DOHH2 (cell line): ENCODE results near the gene TSHZ3.

ENCODE experiments used
- H3F3A ChIP-seq: fragments of 200-600 bp; sonication (generic), shearing (Covaris generic); 2 replicates; pipeline ENCODE4 v1.6.0; 2016; ENCODE audit warnings: antibody characterized with exemption, mild to moderate bottlenecking; ENCODE audit not compliant: control insufficient read depth, insufficient read depth
- H3K27ac ChIP-seq: fragments of 200-600 bp; sonication (generic); 2 replicates; pipeline ENCODE4 v1.5.1; 2014; ENCODE audit warnings: low read depth, mild to moderate bottlenecking, low read length, moderate library complexity
- H3K27me3 ChIP-seq: fragments of 200-600 bp; sonication (generic); 2 replicates; pipeline ENCODE4 v1.6.1; 2014; ENCODE audit warnings: mild to moderate bottlenecking, low read length, mixed read lengths; ENCODE audit not compliant: control insufficient read depth
- H3K36me3 ChIP-seq: fragments of 200-600 bp; sonication (generic); 2 replicates; pipeline ENCODE4 v1.6.1; 2014; ENCODE audit warnings: mild to moderate bottlenecking, low read length, moderate library complexity, mixed read lengths; ENCODE audit not compliant: control insufficient read depth
- H3K4me1 ChIP-seq: fragments of 200-600 bp; sonication (generic); 2 replicates; pipeline ENCODE4 v1.6.1; 2014; ENCODE audit warnings: mild to moderate bottlenecking, low read length, mixed read lengths; ENCODE audit not compliant: control insufficient read depth
- H3K4me2 ChIP-seq: fragments of 200-600 bp; sonication (generic); 2 replicates; pipeline ENCODE4 v1.6.0; 2014; ENCODE audit warnings: mild to moderate bottlenecking, low read length, moderate library complexity
- H3K4me3 ChIP-seq: fragments of 200-600 bp; sonication (generic); 2 replicates; pipeline ENCODE4 v1.5.1; 2014; ENCODE audit warnings: mild to moderate bottlenecking, low read length, mixed read lengths
- H3K79me2 ChIP-seq: fragments of 200-600 bp; sonication (generic); 2 replicates; pipeline ENCODE4 v1.6.1; 2014; ENCODE audit warnings: mild to moderate bottlenecking, low read length, mixed read lengths; ENCODE audit not compliant: control insufficient read depth
- H3K9me2 ChIP-seq: fragments of 200-600 bp; sonication (generic); replicated peaks from 2 replicates; pipeline ENCODE4 v1.6.1; 2014; ENCODE audit warnings: mild to moderate bottlenecking, low read length, mixed read lengths; ENCODE audit not compliant: control insufficient read depth
- H3K9me3 ChIP-seq: fragments of 200-600 bp; sonication (generic); 2 replicates; pipeline ENCODE4 v1.6.1; 2014; ENCODE audit warnings: antibody characterized with exemption, low read length, mixed read lengths; ENCODE audit not compliant: control insufficient read depth, insufficient read depth
- H4K20me1 ChIP-seq: fragments of 200-600 bp; sonication (generic); 2 replicates; pipeline ENCODE4 v1.6.0; 2014; ENCODE audit warnings: low read depth, mild to moderate bottlenecking, antibody characterized with exemption, low read length, moderate library complexity; ENCODE audit not compliant: control insufficient read depth, insufficient read depth
- EZH2phosphoT487 ChIP-seq: fragments of 200-600 bp; sonication (generic); IDR thresholded peaks from 2 replicates; pipeline ENCODE4 v1.6.1; 2017; ENCODE audit warnings: borderline replicate concordance, mild to moderate bottlenecking, antibody characterized with exemption, low read length, moderate library complexity, mixed read lengths
- TF ChIP-seq, protein P1 (sequence below): fragments of 200-600 bp; sonication (generic); IDR thresholded peaks from one replicate; pipeline ENCODE4 v1.5.1; 2014; ENCODE audit warnings: antibody characterized with exemption, mild to moderate bottlenecking, low read depth, low read length; ENCODE audit not compliant: poor library complexity, severe bottlenecking

TSHZ3 gene

DNA sequence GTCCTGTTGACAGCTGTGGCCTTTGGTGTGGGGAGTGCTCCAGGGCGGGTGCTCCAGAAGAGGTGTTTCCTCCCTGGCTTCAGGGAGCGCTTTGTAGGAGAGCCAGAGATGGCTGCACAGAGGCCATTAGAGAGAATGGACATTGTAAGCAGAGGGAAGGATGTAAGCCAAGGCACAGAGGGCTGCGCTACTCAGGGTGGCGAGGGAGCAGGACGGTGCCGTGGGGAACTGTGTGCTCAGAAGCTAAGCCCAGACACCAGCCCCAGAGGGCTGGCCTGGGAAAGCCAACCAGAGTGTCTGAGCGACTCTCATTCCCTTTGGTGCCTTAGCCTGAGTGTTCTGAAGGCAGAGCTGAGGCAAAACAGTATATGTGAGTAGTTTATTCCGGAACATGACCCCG lies 92.2 kb downstream of the TSHZ3 start:
- H3K27me3 ChIP-seq: no peaks in the 10 kb centered on the region
- H3K27ac ChIP-seq: no peak overlapping the region
- H3K36me3 ChIP-seq: no peaks in the 10 kb centered on the region
- TF ChIP-seq, protein P1, sequence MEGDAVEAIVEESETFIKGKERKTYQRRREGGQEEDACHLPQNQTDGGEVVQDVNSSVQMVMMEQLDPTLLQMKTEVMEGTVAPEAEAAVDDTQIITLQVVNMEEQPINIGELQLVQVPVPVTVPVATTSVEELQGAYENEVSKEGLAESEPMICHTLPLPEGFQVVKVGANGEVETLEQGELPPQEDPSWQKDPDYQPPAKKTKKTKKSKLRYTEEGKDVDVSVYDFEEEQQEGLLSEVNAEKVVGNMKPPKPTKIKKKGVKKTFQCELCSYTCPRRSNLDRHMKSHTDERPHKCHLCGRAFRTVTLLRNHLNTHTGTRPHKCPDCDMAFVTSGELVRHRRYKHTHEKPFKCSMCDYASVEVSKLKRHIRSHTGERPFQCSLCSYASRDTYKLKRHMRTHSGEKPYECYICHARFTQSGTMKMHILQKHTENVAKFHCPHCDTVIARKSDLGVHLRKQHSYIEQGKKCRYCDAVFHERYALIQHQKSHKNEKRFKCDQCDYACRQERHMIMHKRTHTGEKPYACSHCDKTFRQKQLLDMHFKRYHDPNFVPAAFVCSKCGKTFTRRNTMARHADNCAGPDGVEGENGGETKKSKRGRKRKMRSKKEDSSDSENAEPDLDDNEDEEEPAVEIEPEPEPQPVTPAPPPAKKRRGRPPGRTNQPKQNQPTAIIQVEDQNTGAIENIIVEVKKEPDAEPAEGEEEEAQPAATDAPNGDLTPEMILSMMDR: no peak
- no peak for TF ChIP-seq EZH2phosphoT487
- no peaks in the 10 kb centered on the region; the same call in 1 of the 2 replicates for H3K9me3 ChIP-seq
- H3K4me1 ChIP-seq: no peaks in the 10 kb centered on the region
- H3K9me2 ChIP-seq: no peaks in the 10 kb centered on the region
- H3K4me2 ChIP-seq: no peak overlapping the region
- H4K20me1 ChIP-seq: no peaks in the 10 kb centered on the region
- H3F3A ChIP-seq: no peaks in the 10 kb centered on the region
- H3K4me3 ChIP-seq: no peak overlapping the region
- no peaks in the 10 kb centered on the region for H3K79me2 ChIP-seq

DNA sequence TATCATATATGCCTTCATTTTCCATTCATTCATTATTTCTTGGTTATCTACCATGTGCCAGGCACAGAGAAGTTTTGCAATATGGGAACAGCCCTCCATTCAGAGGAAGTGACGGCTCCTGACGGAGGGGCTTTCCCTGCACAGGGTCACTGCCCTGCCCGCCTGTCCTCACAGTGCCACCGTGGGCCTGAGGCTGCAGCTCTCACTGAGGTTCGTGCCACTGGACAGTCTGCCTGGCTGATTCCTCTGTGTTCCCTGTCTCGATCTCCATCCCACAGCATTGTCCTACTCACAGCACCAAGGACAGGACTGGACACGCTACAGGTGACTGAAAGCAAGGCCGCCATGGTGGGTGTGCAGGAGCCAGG lies 92.7 kb downstream of the TSHZ3 start:
- Histone ChIP-seq H3K4me1 (no peaks in the 10 kb centered on the region), H3K4me2 (no peak overlapping the region), H3K79me2 (no peaks in the 10 kb centered on the region), H3K27me3 (no peaks in the 10 kb centered on the region), H4K20me1 (no peaks in the 10 kb centered on the region), H3K9me3 (no peaks in the 10 kb centered on the region; the same call in 1 of the 2 replicates), H3K27ac (no peak overlapping the region), H3K4me3 (no peak overlapping the region), H3K9me2 (no peaks in the 10 kb centered on the region), H3F3A (no peaks in the 10 kb centered on the region), H3K36me3 (no peaks in the 10 kb centered on the region)
- no peak for TF ChIP-seq EZH2phosphoT487
- TF ChIP-seq, protein P1: no peak

DNA sequence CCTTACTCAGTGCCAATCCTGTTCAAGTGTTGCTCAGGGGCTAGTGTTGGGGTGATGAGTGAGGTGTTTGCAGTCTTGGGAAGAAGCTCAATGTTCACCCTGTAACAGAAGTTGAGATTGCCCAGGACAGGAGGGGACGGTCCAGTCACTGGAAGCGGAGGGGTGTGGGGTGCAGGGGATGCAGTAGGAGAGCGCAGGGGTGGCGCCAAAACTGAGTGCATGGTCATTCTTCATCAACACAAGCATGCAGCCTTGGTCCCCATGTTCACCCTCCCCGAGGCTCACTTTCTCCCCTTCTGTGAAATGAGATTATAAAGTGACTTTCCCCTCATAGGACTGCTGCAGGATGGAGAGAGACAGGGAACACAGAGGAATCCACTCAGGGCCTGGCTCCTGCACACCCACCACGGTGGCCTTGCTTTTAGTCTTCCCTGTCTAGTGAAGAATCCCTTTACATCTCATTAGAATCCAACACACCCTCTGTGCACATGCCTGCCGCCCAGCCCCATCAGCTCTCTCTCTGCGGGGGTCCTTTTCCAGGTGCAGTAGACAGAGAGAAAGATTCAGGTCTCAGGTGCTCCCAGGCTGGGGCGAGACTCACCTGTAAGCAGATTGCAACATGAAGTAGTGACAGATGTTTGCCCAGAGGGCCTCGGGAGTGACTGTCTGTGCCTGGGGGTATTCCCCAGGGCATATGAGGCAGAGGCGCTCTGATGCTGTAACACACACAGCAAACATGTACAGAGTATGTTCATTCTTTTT lies 93.2 kb downstream of the TSHZ3 start:
- no peak overlapping the region for H3K4me2 ChIP-seq
- no peaks in the 10 kb centered on the region for H3K4me1 ChIP-seq
- TF ChIP-seq EZH2phosphoT487: no peak
- TF ChIP-seq, protein P1: no peak
- no peak overlapping the region for H3K4me3 ChIP-seq
- no peaks in the 10 kb centered on the region; the same call in 1 of the 2 replicates for H3K9me3 ChIP-seq
- no peak overlapping the region for H3K27ac ChIP-seq
- no peaks in the 10 kb centered on the region for H3K27me3 ChIP-seq
- H3K79me2 ChIP-seq: no peaks in the 10 kb centered on the region
- H3K9me2 ChIP-seq: no peaks in the 10 kb centered on the region
- H3K36me3 ChIP-seq: no peaks in the 10 kb centered on the region
- no peaks in the 10 kb centered on the region for H3F3A ChIP-seq
- no peaks in the 10 kb centered on the region for H4K20me1 ChIP-seq
